ENCODE measurements around the gene SMARCD1. TPM values are rescaled to one million over a fixed set of nuclear protein-coding genes. Genes with fewer than 3 reads are reported as not detected.
A peak's percentile ranks its signal among the peaks of the same experiment; 100 is the strongest.

The SMARCD1 gene
- total and polyA plus RNA-seq, 10 donors, result 17.4 to 85.7 (median 52.6) TPM

- 78 to 87% (median 83%) methylated on average over 3 of the region's 3 CpGs for WGBS, 5 donors
- Histone ChIP-seq H3K9me3 (no peaks in the 10 kb centered on the region), H3K27ac (no peak overlapping the region), H3K27me3 (replicated peaks in 1 of 7) (peaks cover 0 to 64% (median 21%) of the 10 kb centered on the region in 7 donors), H3K4me3 (no peak overlapping the region), H3K36me3 (no peaks in the 10 kb centered on the region), H3K4me1 (peaks cover 0 to 26% (median 9%) of the 10 kb centered on the region in 6 donors)
- no peak for TF ChIP-seq POLR2AphosphoS5 (IDR thresholded peaks at IDR 0.05)
- TF ChIP-seq POLR2A (IDR thresholded peaks at IDR 0.05), result no peak
- no peak for TF ChIP-seq CTCF (IDR thresholded peaks at IDR 0.05 in 8 of 11, conservative IDR thresholded peaks at IDR 0.05 in 3 of 11)
- no peak for DNase-seq
- intact Hi-C loops (cut with DNase I; ENCODE audit: low total_unique reads), result loop anchor here (10.0 kb wide), 1 partner anchor 275 kb away; no protein-coding TSS in a partner anchor
Observed at GRCh38 chr12:50050119-50050385, 35.1 kb upstream of the SMARCD1 start.

- TF ChIP-seq POLR2A (IDR thresholded peaks at IDR 0.05) (no peak), POLR2AphosphoS5 (IDR thresholded peaks at IDR 0.05) (peak in 1 of 3 donors; percentile 21), CTCF (IDR thresholded peaks at IDR 0.05 in 8 of 11, conservative IDR thresholded peaks at IDR 0.05 in 3 of 11) (no peak)
- Histone ChIP-seq H3K27ac (peak overlapping the region in 1 of 8 donors; percentile 16), H3K36me3 (no peaks in the 10 kb centered on the region), H3K9me3 (no peaks in the 10 kb centered on the region), H3K4me3 (peak overlapping the region in 2 of 8 donors; percentile 22 to 49), H3K27me3 (replicated peaks in 1 of 7) (peaks cover 0 to 69% (median 21%) of the 10 kb centered on the region in 7 donors), H3K4me1 (peaks cover 0 to 26% (median 11%) of the 10 kb centered on the region in 6 donors)
- peak; percentile 83 for DNase-seq
- intact Hi-C loops (cut with DNase I; ENCODE audit: low total_unique reads), result loop anchor here (10.0 kb wide), 1 partner anchor 276 kb away; no protein-coding TSS in a partner anchor
- 7 to 10% (median 9%) methylated on average over 30 to 37 of the region's 37 CpGs for WGBS, 5 donors
Observed at GRCh38 chr12:50050410-50051098, 34.6 kb upstream of the SMARCD1 start.

GRCh38 chr12:50051101-50051806, 33.9 kb upstream of the SMARCD1 start:
- no peaks in the 10 kb centered on the region for H3K9me3 ChIP-seq
- peak overlapping the region in 1 of 8 donors; percentile 49 for H3K4me3 ChIP-seq
- TF ChIP-seq CTCF (IDR thresholded peaks at IDR 0.05 in 8 of 11, conservative IDR thresholded peaks at IDR 0.05 in 3 of 11), result no peak
- H3K4me1 ChIP-seq, result peaks cover 0 to 33% (median 18%) of the 10 kb centered on the region in 6 donors
- DNase-seq, result no peak
- WGBS, 5 donors, result 40 to 56% (median 48%) methylated on average over 12 to 14 of the region's 14 CpGs
- no peak overlapping the region for H3K27ac ChIP-seq
- intact Hi-C loops (cut with DNase I; ENCODE audit: low total_unique reads), result loop anchor here (10.0 kb wide), 1 partner anchor 276 kb away; no protein-coding TSS in a partner anchor
- no peaks in the 10 kb centered on the region for H3K36me3 ChIP-seq
- peaks cover 0 to 76% (median 27%) of the 10 kb centered on the region in 7 donors for H3K27me3 ChIP-seq (replicated peaks in 1 of 7)

- Histone ChIP-seq H3K4me1 (peaks cover 7 to 46% (median 30%) of the 10 kb centered on the region in 6 donors), H3K27me3 (replicated peaks in 1 of 7) (peaks cover 0 to 89% (median 39%) of the 10 kb centered on the region in 7 donors), H3K27ac (no peak overlapping the region), H3K4me3 (no peak overlapping the region), H3K36me3 (no peaks in the 10 kb centered on the region), H3K9me3 (no peaks in the 10 kb centered on the region)
- no peak for DNase-seq
- TF ChIP-seq POLR2AphosphoS5 (IDR thresholded peaks at IDR 0.05), result no peak
- no peak for TF ChIP-seq POLR2A (IDR thresholded peaks at IDR 0.05)
- TF ChIP-seq CTCF (IDR thresholded peaks at IDR 0.05 in 8 of 11, conservative IDR thresholded peaks at IDR 0.05 in 3 of 11), result no peak
- intact Hi-C loops (cut with DNase I; ENCODE audit: low total_unique reads), result loop anchor here (10.0 kb wide), 1 partner anchor 278 kb away; no protein-coding TSS in a partner anchor
Observed at GRCh38 chr12:50052544-50052943, 32.6 kb upstream of the SMARCD1 start.
